Naive B cell (primary cell): ENCODE data around the gene AMOTL2. TPM values are rescaled to one million over a fixed set of nuclear protein-coding genes. Genes with fewer than 3 reads are reported as not detected.

ENCODE experiments used
- ATAC-seq, 2 donors: fragments of 150-1000 bp; cut with Tn5 transposase; 2 replicates each; pipeline ENCODE4 v1.10.0; 2021; ENCODE audit warnings: low read depth in 2 of 2, mild to moderate bottlenecking in 2 of 2, moderate library complexity in 2 of 2
- DNase-seq: peaks from one replicate; pipeline ENCODE4 v3.0.0; 2022
- H3K27ac Mint-ChIP-seq, 6 donors: one replicate each; pipeline ENCODE4 v1.8.0; 2020 to 2022; ENCODE audit warnings: mild to moderate bottlenecking in 6 of 6, mixed read lengths in 6 of 6, moderate library complexity in 5 of 6, inconsistent platforms in 2 of 6
- H3K27me3 Mint-ChIP-seq, 3 donors: one replicate each; pipeline ENCODE4 v1.8.0; 2021 to 2022; ENCODE audit warnings: mixed read lengths in 3 of 3, mild to moderate bottlenecking in 1 of 3
- H3K36me3 Mint-ChIP-seq, 2 donors: one replicate each; pipeline ENCODE4 v1.8.0; 2020 to 2022; ENCODE audit warnings: mixed read lengths in 2 of 2, inconsistent platforms in 1 of 2, mild to moderate bottlenecking in 1 of 2
- H3K4me1 Mint-ChIP-seq, 3 donors: one replicate each; pipeline ENCODE4 v1.8.0; 2020 to 2022; ENCODE audit warnings: mixed read lengths in 3 of 3, inconsistent platforms in 1 of 3, mild to moderate bottlenecking in 1 of 3, moderate library complexity in 1 of 3
- H3K4me3 Mint-ChIP-seq, 8 donors: one replicate each; pipeline ENCODE4 v1.8.0; 2020 to 2022; ENCODE audit warnings: mild to moderate bottlenecking in 8 of 8, mixed read lengths in 8 of 8, moderate library complexity in 8 of 8, inconsistent platforms in 2 of 8
- H3K9me3 Mint-ChIP-seq, 7 donors: one replicate each; pipeline ENCODE4 v1.8.0; 2020 to 2022; ENCODE audit warnings: mixed read lengths in 7 of 7, mild to moderate bottlenecking in 5 of 7, inconsistent platforms in 2 of 7, moderate library complexity in 1 of 7
- polyA plus RNA-seq, 6 donors: library from polyadenylated mRNA; unstranded; fragments of 300-500 nt; fragmentation: Illumina TruSeq; gene quantifications; one replicate each; pipeline ENCODE4 v1.2.3, GENCODE V29; 2021; ENCODE audit warnings: low read depth in 6 of 6

The AMOTL2 gene
- polyA plus RNA-seq, 6 donors from 2014 or later: not detected

- DNase-seq (no peak), ATAC-seq (no peak)
- Mint-ChIP-seq H3K4me1 (peaks cover 15 to 20% (median 17%) of the 10 kb centered on the region in 3 donors), H3K4me3 (no peak overlapping the region), H3K27me3 (peaks cover 46 to 62% (median 59%) of the 10 kb centered on the region in 3 donors), H3K36me3 (peaks cover 0 to 13% of the 10 kb centered on the region in 2 donors), H3K27ac (no peak overlapping the region), H3K9me3 (no peaks in the 10 kb centered on the region)
These were observed 6.1 kb downstream of the AMOTL2 start for GRCh38 chr3:134367869-134368750.

- Mint-ChIP-seq H3K27me3 (peaks cover 41 to 60% (median 59%) of the 10 kb centered on the region in 3 donors), H3K9me3 (no peaks in the 10 kb centered on the region), H3K4me1 (peaks cover 15 to 20% (median 16%) of the 10 kb centered on the region in 3 donors), H3K36me3 (peaks cover 0 to 13% of the 10 kb centered on the region in 2 donors), H3K4me3 (no peak overlapping the region), H3K27ac (peak overlapping the region in 1 of 6 donors; percentile 87)
- DNase-seq: no peak
- ATAC-seq: no peak
These were observed 7.1 kb downstream of the AMOTL2 start for GRCh38 chr3:134366928-134367811.

GRCh38 chr3:134366221-134366927 lies 7.9 kb downstream of the AMOTL2 start:
- no peaks in the 10 kb centered on the region for H3K9me3 Mint-ChIP-seq
- peaks cover 0 to 13% of the 10 kb centered on the region in 2 donors for H3K36me3 Mint-ChIP-seq
- DNase-seq (no peak), ATAC-seq (no peak)
- H3K27ac Mint-ChIP-seq: no peak overlapping the region
- no peak overlapping the region for H3K4me3 Mint-ChIP-seq
- peaks cover 33 to 60% (median 54%) of the 10 kb centered on the region in 3 donors for H3K27me3 Mint-ChIP-seq
- peaks cover 15 to 20% (median 16%) of the 10 kb centered on the region in 3 donors for H3K4me1 Mint-ChIP-seq

GRCh38 chr3:134365766-134366065 lies 8.5 kb downstream of the AMOTL2 start:
- Mint-ChIP-seq H3K4me1 (peaks cover 15 to 20% (median 16%) of the 10 kb centered on the region in 3 donors), H3K9me3 (no peaks in the 10 kb centered on the region), H3K4me3 (peak overlapping the region in 1 of 8 donors; percentile 74), H3K27ac (no peak overlapping the region), H3K27me3 (peaks cover 30 to 57% (median 49%) of the 10 kb centered on the region in 3 donors), H3K36me3 (peaks cover 0 to 13% of the 10 kb centered on the region in 2 donors)
- DNase-seq (no peak), ATAC-seq (no peak)

GRCh38 chr3:134364936-134365765 lies 9.1 kb downstream of the AMOTL2 start:
- H3K27me3 Mint-ChIP-seq: peaks cover 27 to 53% (median 52%) of the 10 kb centered on the region in 3 donors
- H3K4me1 Mint-ChIP-seq: peaks cover 15 to 20% (median 16%) of the 10 kb centered on the region in 3 donors
- H3K4me3 Mint-ChIP-seq: peak overlapping the region in 4 of 8 donors; percentile 0 to 74 (median 6)
- H3K9me3 Mint-ChIP-seq: no peaks in the 10 kb centered on the region
- ATAC-seq: no peak
- peaks cover 0 to 13% of the 10 kb centered on the region in 2 donors for H3K36me3 Mint-ChIP-seq
- no peak for DNase-seq
- no peak overlapping the region for H3K27ac Mint-ChIP-seq

GRCh38 chr3:134364061-134364935 lies 9.9 kb downstream of the AMOTL2 start:
- ATAC-seq: no peak
- H3K4me3 Mint-ChIP-seq: peak overlapping the region in 2 of 8 donors; percentile 0 to 30
- peak overlapping the region in 1 of 6 donors; percentile 24 for H3K27ac Mint-ChIP-seq
- peaks cover 15 to 20% (median 16%) of the 10 kb centered on the region in 3 donors for H3K4me1 Mint-ChIP-seq
- DNase-seq: no peak
- H3K36me3 Mint-ChIP-seq: peaks cover 0 to 13% of the 10 kb centered on the region in 2 donors
- H3K9me3 Mint-ChIP-seq: no peaks in the 10 kb centered on the region
- peaks cover 23 to 51% (median 50%) of the 10 kb centered on the region in 3 donors for H3K27me3 Mint-ChIP-seq

- DNase-seq (no peak), ATAC-seq (no peak)
- no peak overlapping the region for H3K27ac Mint-ChIP-seq
- H3K27me3 Mint-ChIP-seq: peaks cover 28 to 45% (median 44%) of the 10 kb centered on the region in 3 donors
- H3K9me3 Mint-ChIP-seq: no peaks in the 10 kb centered on the region
- H3K36me3 Mint-ChIP-seq: peaks cover 0 to 13% of the 10 kb centered on the region in 2 donors
- H3K4me1 Mint-ChIP-seq: peaks cover 15 to 20% (median 16%) of the 10 kb centered on the region in 3 donors
- no peak overlapping the region for H3K4me3 Mint-ChIP-seq
These were observed 10.9 kb downstream of the AMOTL2 start for GRCh38 chr3:134363381-134363755.

GRCh38 chr3:134362670-134363380 lies 11.4 kb downstream of the AMOTL2 start:
- peak overlapping the region in 2 of 8 donors; percentile 17 to 41 for H3K4me3 Mint-ChIP-seq
- DNase-seq (no peak), ATAC-seq (no peak)
- H3K4me1 Mint-ChIP-seq: peaks cover 15 to 20% (median 16%) of the 10 kb centered on the region in 3 donors
- peaks cover 0 to 13% of the 10 kb centered on the region in 2 donors for H3K36me3 Mint-ChIP-seq
- H3K9me3 Mint-ChIP-seq: no peaks in the 10 kb centered on the region
- no peak overlapping the region for H3K27ac Mint-ChIP-seq
- H3K27me3 Mint-ChIP-seq: peaks cover 28 to 45% (median 44%) of the 10 kb centered on the region in 3 donors

- H3K36me3 Mint-ChIP-seq: peaks cover 0 to 13% of the 10 kb centered on the region in 2 donors
- H3K9me3 Mint-ChIP-seq: no peaks in the 10 kb centered on the region
- no peak overlapping the region for H3K4me3 Mint-ChIP-seq
- H3K27me3 Mint-ChIP-seq: peaks cover 28 to 45% (median 44%) of the 10 kb centered on the region in 3 donors
- H3K4me1 Mint-ChIP-seq: peaks cover 15 to 20% (median 16%) of the 10 kb centered on the region in 3 donors
- no peak for DNase-seq
- no peak for ATAC-seq
- no peak overlapping the region for H3K27ac Mint-ChIP-seq
These were observed 12.0 kb downstream of the AMOTL2 start for GRCh38 chr3:134362221-134362620.

GRCh38 chr3:134361162-134361835 lies 12.9 kb downstream of the AMOTL2 start:
- Mint-ChIP-seq H3K27ac (no peak overlapping the region), H3K9me3 (no peaks in the 10 kb centered on the region), H3K4me1 (peaks cover 15 to 20% (median 16%) of the 10 kb centered on the region in 3 donors), H3K27me3 (peaks cover 28 to 45% (median 44%) of the 10 kb centered on the region in 3 donors), H3K4me3 (no peak overlapping the region), H3K36me3 (peaks cover 0 to 13% of the 10 kb centered on the region in 2 donors)
- no peak for DNase-seq
- ATAC-seq: no peak
